GM20000 (cell line): Measurements from ENCODE around the gene FOXG1.

Experiments used
- DNase-seq: peaks from one replicate; pipeline ENCODE4 v3.0.0; 2012; ENCODE audit warnings: low spot score
- CTCF ChIP-seq: IDR thresholded peaks from 2 replicates; pipeline ENCODE4 v1.5.1; 2012; ENCODE audit warnings: mild to moderate bottlenecking, control low read depth; ENCODE audit errors: extremely low read depth, missing control alignments

Gene FOXG1

GRCh38 chr14:28773176-28773575 lies 6.6 kb downstream of the FOXG1 start:
- no peak for TF ChIP-seq CTCF
- no peak for DNase-seq

DNA sequence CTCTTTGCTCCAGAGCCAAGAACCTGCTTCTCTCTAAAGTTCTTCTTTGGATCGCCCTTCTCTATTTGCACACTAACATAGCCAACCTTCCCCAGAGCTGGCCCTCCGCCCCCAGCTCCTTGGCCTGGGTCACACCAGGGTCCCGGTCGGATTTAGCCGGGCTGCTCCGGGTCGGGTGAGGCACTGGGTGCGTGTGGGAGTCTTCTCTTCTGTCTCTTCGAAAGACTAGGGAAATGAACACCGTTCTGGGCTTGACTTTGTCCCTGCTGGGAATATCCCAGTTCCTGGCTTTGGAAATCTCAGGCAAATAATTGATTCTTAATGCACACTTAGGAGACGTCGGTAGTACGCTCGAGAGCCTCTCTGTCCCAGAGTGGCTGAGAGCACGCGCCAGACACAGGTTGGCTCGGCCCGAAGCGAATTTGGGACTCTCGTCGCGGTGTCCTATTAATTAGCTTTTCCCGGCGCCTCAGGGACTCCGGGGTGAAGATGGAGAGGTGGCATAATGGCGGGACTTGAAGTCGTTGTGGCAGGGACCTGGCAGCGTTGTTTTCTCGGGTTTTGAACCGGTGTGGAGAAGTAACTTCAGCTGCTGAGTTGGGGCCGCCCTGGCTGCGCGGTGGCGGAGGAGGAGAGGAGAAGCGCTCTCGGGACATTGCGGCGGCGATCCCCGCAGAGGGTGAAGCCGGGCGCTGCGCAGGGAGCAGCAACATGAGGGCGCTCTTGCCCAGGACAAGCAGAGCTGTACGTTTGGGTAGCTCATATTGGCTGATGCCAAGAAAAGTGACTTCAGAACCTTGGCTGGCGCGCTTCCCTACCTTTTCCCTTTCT lies 7.5 kb downstream of the FOXG1 start:
- TF ChIP-seq CTCF = no peak

DNA sequence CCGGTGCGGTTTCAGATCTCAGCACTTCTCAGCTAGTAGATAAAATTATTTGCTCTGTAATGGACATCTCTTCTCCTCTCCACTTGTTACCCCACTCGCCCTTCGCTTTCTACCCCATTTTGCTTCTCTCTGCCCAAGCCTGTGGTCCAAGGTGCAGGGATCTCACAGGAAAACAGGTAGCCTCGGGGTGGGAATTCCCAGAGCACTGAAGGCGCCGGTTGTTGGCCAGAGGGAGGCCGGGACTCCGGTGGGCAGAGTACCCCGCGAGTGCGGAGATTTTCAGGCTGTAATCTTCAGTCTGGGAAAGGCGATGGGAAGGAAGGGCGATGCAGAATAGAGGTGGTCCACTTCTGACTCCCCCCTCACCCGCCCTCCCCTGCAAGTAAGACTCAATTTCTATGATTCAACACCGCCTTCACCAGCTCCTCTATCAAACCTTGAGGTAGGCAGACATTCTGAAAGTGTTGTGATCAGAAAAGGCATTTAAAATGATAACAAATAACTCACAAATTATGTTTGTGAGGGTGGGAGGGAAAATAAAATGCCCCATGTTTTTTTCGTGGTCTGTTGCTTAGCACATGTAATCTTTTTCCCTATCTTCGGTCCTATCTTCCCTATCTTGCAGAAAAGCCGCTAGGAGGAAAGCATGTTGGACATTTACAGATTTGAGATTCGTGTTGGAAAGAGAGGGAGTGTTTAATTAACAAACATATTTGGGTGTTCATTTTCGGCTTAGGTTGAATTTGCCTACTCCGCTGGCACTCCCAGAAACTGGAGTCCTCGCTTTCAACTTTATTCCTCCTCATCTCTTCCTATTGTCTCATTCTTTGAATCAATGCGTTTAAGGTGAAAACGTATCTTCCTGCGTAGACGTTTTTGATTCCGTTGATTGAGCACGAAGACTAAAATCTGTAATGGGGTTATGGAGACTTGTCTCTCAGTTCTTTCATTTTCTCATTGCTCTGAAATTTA lies 8.5 kb downstream of the FOXG1 start:
- no peak for DNase-seq
- TF ChIP-seq CTCF = no peak

More for the DNA sequence above, 7.5 kb downstream of the FOXG1 start:
- no peak for DNase-seq

- TF ChIP-seq CTCF = no peak
- DNase-seq = no peak
Measured at GRCh38 chr14:28776482-28777266, 10.1 kb downstream of the FOXG1 start.

DNA sequence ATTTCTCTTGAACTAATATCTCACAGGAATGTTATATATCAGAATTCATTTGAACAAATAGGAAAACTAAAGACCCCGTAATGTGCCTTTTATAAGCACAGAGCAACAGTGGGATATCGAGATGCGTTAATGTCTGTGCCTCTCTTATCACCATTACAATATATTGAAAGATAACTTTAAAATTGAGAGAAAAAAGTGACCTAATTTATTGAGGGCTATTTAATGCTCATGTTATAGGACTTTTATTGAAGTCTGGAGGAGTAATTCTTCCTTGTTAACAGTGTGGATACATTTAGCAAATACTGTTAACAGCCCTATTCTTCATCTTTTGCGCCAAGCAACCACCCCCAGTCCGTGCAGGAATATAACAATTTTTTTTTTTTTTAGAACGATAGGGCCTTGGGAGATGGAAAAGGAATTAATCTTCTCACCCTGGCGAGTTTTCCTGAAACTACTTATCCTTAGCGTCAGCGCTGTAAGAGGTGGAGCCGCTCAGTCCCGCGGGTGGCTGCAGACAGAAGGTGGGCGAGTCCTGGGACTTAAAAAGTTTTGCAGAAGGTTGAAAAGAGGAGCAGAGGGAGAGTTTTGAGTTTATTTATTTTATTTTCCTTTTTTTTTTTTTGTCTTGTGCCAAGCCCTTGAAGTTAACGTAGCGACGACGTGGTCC lies 11.0 kb downstream of the FOXG1 start:
- no peak for TF ChIP-seq CTCF
- DNase-seq = no peak

DNA sequence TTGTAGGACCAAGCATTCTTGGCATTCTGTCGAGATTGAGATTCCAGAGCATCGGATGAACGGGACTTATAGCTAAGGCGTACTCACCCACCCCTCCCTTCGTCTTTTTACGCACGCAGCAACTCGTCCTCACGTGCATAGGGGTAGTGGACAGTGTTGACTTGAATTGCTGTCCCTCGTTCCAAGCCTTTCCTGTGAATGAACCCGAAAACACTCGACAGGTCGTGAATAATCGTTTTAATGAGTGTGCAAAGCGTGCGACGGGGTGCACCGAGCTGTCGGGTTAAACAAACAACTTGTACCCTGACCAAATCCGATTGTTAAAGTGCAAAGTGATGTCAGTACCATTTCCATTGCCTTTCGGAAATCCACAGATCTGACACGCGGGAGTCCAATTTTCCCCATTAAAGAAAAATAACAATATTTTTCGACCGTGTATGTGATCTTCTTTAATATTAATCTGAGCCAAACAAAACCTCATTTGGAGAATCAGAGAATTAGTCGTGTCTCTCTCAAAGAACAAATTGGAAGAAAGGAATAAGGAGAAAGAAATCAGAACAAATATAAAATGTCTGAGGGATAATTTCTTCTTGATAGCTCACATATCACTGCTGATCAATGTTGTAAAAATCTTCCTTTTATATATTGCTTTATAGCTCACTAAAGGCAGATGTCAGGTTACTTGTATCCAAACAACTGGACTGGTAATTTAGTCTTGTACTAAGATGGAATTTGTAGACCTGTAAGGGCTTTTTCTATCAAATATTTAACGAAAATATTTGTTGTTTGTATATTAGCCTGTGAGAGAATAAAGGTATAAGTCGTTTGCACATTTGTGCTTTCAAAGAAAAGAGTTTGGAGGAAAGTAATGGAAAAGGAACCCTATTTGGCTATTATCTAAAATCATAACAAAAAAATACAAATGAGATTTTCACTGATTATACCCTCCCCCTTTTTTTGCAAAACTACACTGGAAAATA lies 11.8 kb downstream of the FOXG1 start:
- DNase-seq = no peak

More for the DNA sequence above, 11.8 kb downstream of the FOXG1 start:
- no peak for TF ChIP-seq CTCF
